OCI-M1 (cell line): ENCODE results near the gene SPATA33.
A peak's percentile ranks its signal among the peaks of the same experiment; 100 is the strongest.

Source experiments
- DNase-seq: peaks from one replicate; lab custom pipeline; 2025; lab: John Stamatoyannopoulos, UW

SPATA33 gene

GRCh38 chr16:89657442-89658220 lies at the start of gene SPATA33, which contains the start of gene CHMP1A:
SPATA33 (plus strand) TSS chr16:89657836; CDS start chr16:89657912, 76 bp downstream.
CHMP1A (minus strand) TSS chr16:89657708; CDS start chr16:89657588, 120 bp downstream.
- peak; percentile 95 for DNase-seq

- DNase-seq, result no peak
Observed at GRCh38 chr16:89607937-89608740, 49.5 kb upstream of the SPATA33 start.

- DNase-seq, result no peak
Observed at GRCh38 chr16:89610108-89610453, 47.6 kb upstream of the SPATA33 start.

DNA sequence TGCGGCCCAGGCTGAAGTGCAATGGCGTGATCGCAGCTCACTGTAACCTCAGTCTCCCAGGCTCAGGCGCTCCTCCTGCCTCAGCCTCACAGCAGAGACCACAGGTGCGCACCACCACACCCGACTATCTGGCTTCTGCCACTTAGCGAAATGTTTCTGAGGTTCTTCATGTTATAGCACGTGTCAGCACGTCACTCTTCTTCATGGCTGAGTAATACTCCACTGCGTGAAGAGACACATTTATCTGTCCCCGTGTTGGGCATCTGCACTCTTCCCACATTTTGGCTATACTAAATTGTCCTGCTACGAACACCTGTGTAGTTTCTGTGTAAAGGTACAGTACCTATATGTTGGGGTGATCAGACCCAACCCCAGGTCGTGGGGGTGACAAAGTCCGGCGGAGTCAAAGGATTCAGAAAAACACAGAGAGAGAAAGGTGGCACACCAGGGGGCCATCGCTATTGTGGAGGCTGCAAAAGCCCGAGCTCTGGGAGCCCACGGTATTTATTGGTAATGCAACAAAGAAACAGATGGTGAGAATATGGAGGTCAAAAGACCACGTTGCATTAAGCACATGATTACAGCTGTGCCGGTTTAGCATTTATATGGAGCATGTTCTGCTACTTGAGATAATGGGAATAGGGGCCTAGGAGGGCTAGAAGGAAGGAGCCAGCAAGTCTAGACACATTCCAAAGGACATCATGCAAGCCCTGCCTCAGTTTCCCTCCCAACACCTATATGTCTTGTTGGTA lies 45.0 kb upstream of the SPATA33 start:
- no peak for DNase-seq

GRCh38 chr16:89613231-89613953 lies 44.2 kb upstream of the SPATA33 start, which contains the start of gene DPEP1:
DPEP1 (plus strand) TSS chr16:89613642; CDS start chr16:89630411, 16,769 bp downstream.
- DNase-seq, result no peak

GRCh38 chr16:89613954-89614459 lies 43.6 kb upstream of the SPATA33 start:
- no peak for DNase-seq

- no peak for DNase-seq
Observed at GRCh38 chr16:89615176-89615575, 42.5 kb upstream of the SPATA33 start.

GRCh38 chr16:89615596-89616090 lies 42.0 kb upstream of the SPATA33 start:
- DNase-seq, result peak; percentile 23

DNA sequence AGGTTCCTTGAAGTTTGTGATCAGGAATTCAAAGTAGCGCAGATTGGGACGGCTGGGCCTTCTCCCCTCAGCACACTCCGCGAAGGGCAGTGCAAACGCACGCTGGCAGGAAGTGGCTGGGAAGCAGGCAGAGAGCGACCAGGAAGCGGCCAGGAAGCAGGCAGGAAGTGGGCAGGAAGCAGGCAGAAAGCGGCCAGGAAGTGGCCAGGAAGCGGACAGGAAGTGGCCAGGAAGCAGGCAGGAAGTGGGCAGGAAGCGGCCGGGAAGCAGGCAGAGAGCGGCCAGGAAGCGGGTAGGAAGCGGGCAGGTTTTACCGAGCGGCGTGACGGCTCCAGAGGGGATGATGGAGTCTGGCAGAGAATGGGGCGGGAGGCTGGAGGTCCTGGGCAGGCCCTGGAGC lies 41.0 kb upstream of the SPATA33 start:
- no peak for DNase-seq

GRCh38 chr16:89617036-89617435 lies 40.6 kb upstream of the SPATA33 start:
- no peak for DNase-seq

GRCh38 chr16:89618109-89618998 lies 39.3 kb upstream of the SPATA33 start:
- no peak for DNase-seq

- no peak for DNase-seq
Observed at GRCh38 chr16:89619840-89620239, 37.8 kb upstream of the SPATA33 start.

DNA sequence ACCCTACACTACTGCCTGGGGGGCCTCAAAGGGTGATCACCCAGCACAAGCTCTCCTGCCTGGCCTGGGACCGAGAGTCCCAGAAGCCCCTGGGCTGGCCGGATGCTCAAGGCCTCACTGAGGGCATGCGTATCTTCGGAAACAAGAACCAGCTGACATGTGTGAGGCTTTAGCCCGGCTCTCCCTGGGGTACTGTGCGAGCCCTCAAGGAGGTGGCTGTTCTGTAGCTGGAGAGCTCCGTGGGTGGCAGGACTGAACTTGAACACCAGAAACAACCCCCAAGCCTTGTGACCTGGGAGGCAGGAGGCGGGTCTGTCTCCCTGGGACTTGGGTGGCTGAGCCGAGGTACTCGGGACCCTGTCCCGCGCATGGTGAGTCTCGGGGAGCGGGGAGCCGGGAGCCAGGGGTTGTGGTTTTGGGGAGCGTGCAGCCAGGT lies 37.2 kb upstream of the SPATA33 start:
- DNase-seq, result no peak

GRCh38 chr16:89621136-89621697 lies 36.4 kb upstream of the SPATA33 start:
- DNase-seq, result no peak

GRCh38 chr16:89621698-89622409 lies 35.8 kb upstream of the SPATA33 start:
- DNase-seq, result no peak

- DNase-seq, result no peak
Observed at GRCh38 chr16:89623511-89624261, 34.0 kb upstream of the SPATA33 start.

- no peak for DNase-seq
Observed at GRCh38 chr16:89624777-89625761, 32.6 kb upstream of the SPATA33 start.
